T-cell (primary cell): ENCODE data around the gene LRRC36. TPM values are rescaled to one million over a fixed set of nuclear protein-coding genes. Genes with fewer than 3 reads are reported as not detected.
A peak's percentile ranks its signal among the peaks of the same experiment; 100 is the strongest.

Experiments
- ATAC-seq, 4 experiments: fragments of 200-7000 bp in 3 of 4; fragments of 150-1000 bp in 1 of 4; cut with Tn5 transposase; replicated peaks in 1 of 4; 1 replicate in 3 of 4; 2 replicates in 1 of 4; pipeline ENCODE4 v1.10.0; 2021; ENCODE audit warnings: moderate library complexity in 3 of 4, mild to moderate bottlenecking in 2 of 4, moderate number of reproducible peaks in 1 of 4
- CTCF ChIA-PET, 2 donors: fragments of 300-600 bp; sonication (Branson Sonifier 250); formaldehyde crosslinking; loops; one replicate each; lab custom pipeline; 2022; ENCODE audit warnings: antibody characterized with exemption in 2 of 2; lab: Charles Lee
- POLR2A ChIA-PET, 2 donors: fragments of 300-600 bp; sonication (Branson Sonifier 250); formaldehyde crosslinking; loops; one replicate each; lab custom pipeline; 2022; ENCODE audit warnings: antibody characterized with exemption in 2 of 2; lab: Charles Lee
- DNase-seq, 35 experiments: peaks; one replicate each; pipeline versions ENCODE4 v3.0.0 to v3.0.0-alpha.2; 2013 to 2023
- H3K27ac ChIP-seq: one replicate; pipeline ENCODE4 v1.5.1; 2013; ENCODE audit warnings: low read length
- H3K27me3 ChIP-seq, 2 experiments: replicated peaks in 1 of 2; 1 replicate in 1 of 2; 2 replicates in 1 of 2; pipeline versions ENCODE4 v1.6.1 to v1.7.0; 2013; ENCODE audit warnings: low read length in 1 of 2, mixed read lengths in 1 of 2; ENCODE audit not compliant: control insufficient read depth in 2 of 2, insufficient read depth in 2 of 2; ENCODE audit errors: extremely low read depth in 1 of 2
- H3K36me3 ChIP-seq, 2 donors: 1 replicate in 1 of 2; 2 replicates in 1 of 2; pipeline versions ENCODE4 v1.6.1 to v1.7.0; 2013; ENCODE audit warnings: low read length in 1 of 2; ENCODE audit not compliant: control insufficient read depth in 2 of 2, insufficient read depth in 1 of 2; ENCODE audit errors: extremely low read depth in 1 of 2
- H3K4me1 ChIP-seq, 2 experiments: 1 replicate in 1 of 2; 2 replicates in 1 of 2; pipeline versions ENCODE4 v1.6.1 to v1.7.0; 2013; ENCODE audit warnings: low read length in 2 of 2, mixed read lengths in 1 of 2; ENCODE audit not compliant: insufficient read depth in 2 of 2, control insufficient read depth in 1 of 2; ENCODE audit errors: extremely low read depth in 1 of 2
- H3K4me3 ChIP-seq, 2 donors: 1 replicate in 1 of 2; 2 replicates in 1 of 2; pipeline versions ENCODE4 v1.5.1 to v1.7.0; 2013; ENCODE audit warnings: mild to moderate bottlenecking in 2 of 2, low read length in 1 of 2, moderate library complexity in 1 of 2; ENCODE audit not compliant: control insufficient read depth in 1 of 2; ENCODE audit errors: extremely low read depth in 1 of 2
- H3K9me3 ChIP-seq: 2 replicates; pipeline ENCODE4 v1.7.0; 2013
- H3K27ac Mint-ChIP-seq, 2 donors: one replicate each; pipeline ENCODE4 v1.8.0; 2020 to 2021; ENCODE audit warnings: mild to moderate bottlenecking in 2 of 2, mixed read lengths in 2 of 2
- H3K27me3 Mint-ChIP-seq, 2 donors: one replicate each; pipeline ENCODE4 v1.8.0; 2021 to 2022; ENCODE audit warnings: mixed read lengths in 2 of 2
- H3K36me3 Mint-ChIP-seq: one replicate; pipeline ENCODE4 v1.8.0; 2021; ENCODE audit warnings: mixed read lengths
- H3K4me1 Mint-ChIP-seq, 3 donors: one replicate each; pipeline ENCODE4 v1.8.0; 2020 to 2022; ENCODE audit warnings: mixed read lengths in 3 of 3, mild to moderate bottlenecking in 1 of 3
- H3K4me3 Mint-ChIP-seq, 3 donors: one replicate each; pipeline ENCODE4 v1.8.0; 2020 to 2022; ENCODE audit warnings: mild to moderate bottlenecking in 3 of 3, mixed read lengths in 3 of 3, moderate library complexity in 3 of 3
- H3K9me3 Mint-ChIP-seq, 3 donors: one replicate each; pipeline ENCODE4 v1.8.0; 2020 to 2022; ENCODE audit warnings: mixed read lengths in 3 of 3
- WGBS: methylation state at CpG from one replicate; pipeline ENCODE4 v1.1.5; 2013; ENCODE audit warnings: missing lambda C conversion rate; ENCODE audit not compliant: insufficient coverage; 5-methylcytosine and 5-hydroxymethylcytosine counted together
- total RNA-seq, 35 experiments: library from RNA in 6 of 35; stranded (reverse) in 6 of 35; fragments of 120-200 nt in 1 of 35; gene quantifications; one replicate each; pipeline versions ENCODE4 v1.2.1 to v1.2.4 and lab custom pipeline; 2013 to 2026

The LRRC36 gene
- total RNA-seq, 5 donors from 2014 or later (not counting 1 experiment from before 2014, with no cell fraction given) = not detected

GRCh38 chr16:67415872-67416793 lies 89.5 kb downstream of the LRRC36 start, which contains the start of gene ZDHHC1:
Gene ZDHHC1 (minus strand): TSS chr16:67416477. CDS start chr16:67407775, 8,702 bp downstream.
- Histone ChIP-seq H3K36me3 (no peaks in the 10 kb centered on the region), H3K27ac (no peak within 1 kb of the TSS), H3K4me3 (peak within 1 kb of the TSS; percentile 34 to 64), H3K27me3 (peaks cover 0 to 43% of the 10 kb centered on the region in 2 experiments), H3K4me1 (peaks cover 3 to 11% of the 10 kb centered on the region in 2 experiments), H3K9me3 (no peaks in the 10 kb centered on the region)
- Mint-ChIP-seq H3K9me3 (no peaks in the 10 kb centered on the region), H3K4me1 (peaks cover 6 to 12% (median 11%) of the 10 kb centered on the region in 3 donors), H3K4me3 (peak within 1 kb of the TSS; percentile 58 to 83 (median 74)), H3K36me3 (no peaks in the 10 kb centered on the region), H3K27me3 (peaks cover 31 to 34% of the 10 kb centered on the region in 2 donors), H3K27ac (no peak within 1 kb of the TSS)
- CTCF ChIA-PET = no interaction called here
- DNase-seq = peak in 15 of 35 experiments; percentile 15 to 59 (median 38)
- peak; percentile 84 to 90 (median 86) for ATAC-seq
- POLR2A ChIA-PET = interaction anchor here in 1 of 2 donors (0.6 kb wide), 1 partner anchor 512 kb away, joined by 3 read pairs; no protein-coding TSS in a partner anchor
- WGBS = 5% methylated on average over 68 of the region's 73 CpGs

GRCh38 chr16:67417333-67418061 lies 90.9 kb downstream of the LRRC36 start:
- H3K36me3 ChIP-seq = no peaks in the 10 kb centered on the region
- Mint-ChIP-seq H3K4me3 (peak overlapping the region; percentile 36 to 83 (median 46)), H3K9me3 (no peaks in the 10 kb centered on the region), H3K27ac (no peak overlapping the region), H3K4me1 (peaks cover 6 to 12% (median 11%) of the 10 kb centered on the region in 3 donors), H3K36me3 (no peaks in the 10 kb centered on the region), H3K27me3 (peaks cover 34 to 35% of the 10 kb centered on the region in 2 donors)
- no peak for ATAC-seq
- ChIA-PET CTCF (no interaction called here), POLR2A (no interaction called here)
- H3K4me3 ChIP-seq = no peak overlapping the region
- no peaks in the 10 kb centered on the region for H3K9me3 ChIP-seq
- no peak overlapping the region for H3K27ac ChIP-seq
- peaks cover 3 to 11% of the 10 kb centered on the region in 2 experiments for H3K4me1 ChIP-seq
- H3K27me3 ChIP-seq = peaks cover 0 to 46% of the 10 kb centered on the region in 2 experiments
- DNase-seq = no peak
- WGBS = 100% methylated on average over 1 of the region's 2 CpGs

- H3K27ac Mint-ChIP-seq = no peak overlapping the region
- peaks cover 3 to 11% of the 10 kb centered on the region in 2 experiments for H3K4me1 ChIP-seq
- POLR2A ChIA-PET = no interaction called here
- ATAC-seq = no peak
- CTCF ChIA-PET = no interaction called here
- no peak overlapping the region for H3K27ac ChIP-seq
- no peaks in the 10 kb centered on the region for H3K36me3 ChIP-seq
- peaks cover 6 to 12% (median 11%) of the 10 kb centered on the region in 3 donors for H3K4me1 Mint-ChIP-seq
- no peak for DNase-seq
- 78% methylated on average over 2 of the region's 3 CpGs for WGBS
- H3K4me3 ChIP-seq = no peak overlapping the region
- H3K36me3 Mint-ChIP-seq = no peaks in the 10 kb centered on the region
- no peaks in the 10 kb centered on the region for H3K9me3 ChIP-seq
- H3K27me3 Mint-ChIP-seq = peaks cover 34 to 42% of the 10 kb centered on the region in 2 donors
- H3K4me3 Mint-ChIP-seq = no peak overlapping the region
- no peaks in the 10 kb centered on the region for H3K9me3 Mint-ChIP-seq
- H3K27me3 ChIP-seq = peaks cover 9 to 49% of the 10 kb centered on the region in 2 experiments
These were observed 92.9 kb downstream of the LRRC36 start for GRCh38 chr16:67419502-67419901.

DNA sequence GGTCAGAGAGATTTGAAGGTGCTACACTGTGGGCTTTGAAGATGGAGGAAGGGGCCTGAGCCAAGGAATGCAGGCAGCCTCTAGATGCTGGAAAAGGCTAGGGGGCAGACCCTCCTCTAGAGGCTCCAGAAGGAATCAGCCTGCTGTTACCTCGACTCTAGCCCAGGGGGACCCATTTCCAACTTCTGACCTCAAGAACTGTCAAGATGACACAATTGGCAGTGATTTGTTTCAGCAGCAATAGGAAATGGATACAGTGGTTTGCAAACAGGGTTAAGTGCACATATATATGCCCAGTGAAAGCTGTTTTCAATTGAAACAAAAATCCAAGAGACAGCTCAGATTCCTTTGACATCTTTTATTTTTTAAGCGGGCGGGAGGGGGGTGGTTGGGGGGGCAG lies 93.3 kb downstream of the LRRC36 start:
- H3K9me3 ChIP-seq = no peaks in the 10 kb centered on the region
- Mint-ChIP-seq H3K36me3 (no peaks in the 10 kb centered on the region), H3K9me3 (no peaks in the 10 kb centered on the region), H3K4me3 (no peak overlapping the region), H3K27me3 (peaks cover 34 to 39% of the 10 kb centered on the region in 2 donors), H3K27ac (no peak overlapping the region), H3K4me1 (peaks cover 6 to 12% (median 11%) of the 10 kb centered on the region in 3 donors)
- peaks cover 3 to 11% of the 10 kb centered on the region in 2 experiments for H3K4me1 ChIP-seq
- DNase-seq (no peak), ATAC-seq (no peak)
- no peaks in the 10 kb centered on the region for H3K36me3 ChIP-seq
- H3K27ac ChIP-seq = no peak overlapping the region
- ChIA-PET CTCF (no interaction called here), POLR2A (no interaction called here)
- H3K27me3 ChIP-seq = peaks cover 9 to 53% of the 10 kb centered on the region in 2 experiments
- H3K4me3 ChIP-seq = no peak overlapping the region
- WGBS = no CpG with 5 or more reads among the region's 3 CpGs

DNA sequence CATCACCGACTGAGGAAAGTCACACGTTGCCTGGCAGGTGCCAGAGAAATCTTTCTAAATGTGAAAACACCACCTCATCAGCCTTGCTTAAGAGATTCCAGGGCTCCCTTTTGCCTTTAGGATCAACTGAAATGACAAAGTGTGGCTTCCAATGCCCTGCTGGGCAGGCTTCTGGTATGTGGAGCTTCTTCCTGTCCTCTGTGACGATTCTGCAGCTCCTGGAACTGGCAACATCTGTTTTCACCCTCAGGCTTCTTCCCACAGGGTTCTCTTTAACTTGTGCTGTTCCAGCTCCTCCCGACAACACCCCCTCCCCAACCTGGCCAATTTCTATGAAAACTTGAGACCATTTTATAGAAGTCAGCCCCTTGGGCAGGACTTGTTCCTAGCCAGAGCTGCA lies 94.4 kb downstream of the LRRC36 start:
- Mint-ChIP-seq H3K4me3 (no peak overlapping the region), H3K27ac (no peak overlapping the region), H3K36me3 (no peaks in the 10 kb centered on the region), H3K4me1 (peaks cover 6 to 8% (median 7%) of the 10 kb centered on the region in 3 donors), H3K9me3 (no peaks in the 10 kb centered on the region), H3K27me3 (peaks cover 33 to 40% of the 10 kb centered on the region in 2 donors)
- DNase-seq (no peak), ATAC-seq (no peak)
- no peaks in the 10 kb centered on the region for H3K36me3 ChIP-seq
- no peak overlapping the region for H3K27ac ChIP-seq
- ChIA-PET CTCF (interaction anchor here in 1 of 2 donors (0.6 kb wide), 1 partner anchor 18 kb away, joined by 5 read pairs; no protein-coding TSS in a partner anchor), POLR2A (no interaction called here)
- no peak overlapping the region for H3K4me3 ChIP-seq
- peaks cover 13 to 50% of the 10 kb centered on the region in 2 experiments for H3K27me3 ChIP-seq
- H3K4me1 ChIP-seq = peaks cover under 1 to 6% of the 10 kb centered on the region in 2 experiments
- WGBS = 82% methylated on average over 3 of the region's 4 CpGs
- no peaks in the 10 kb centered on the region for H3K9me3 ChIP-seq

GRCh38 chr16:67423015-67423414 lies 96.4 kb downstream of the LRRC36 start:
- DNase-seq = no peak
- no peak overlapping the region for H3K4me3 Mint-ChIP-seq
- H3K27ac Mint-ChIP-seq = no peak overlapping the region
- peaks cover 3% of the 10 kb centered on the region for H3K36me3 Mint-ChIP-seq
- H3K4me1 Mint-ChIP-seq = no peaks in the 10 kb centered on the region
- Histone ChIP-seq H3K36me3 (no peaks in the 10 kb centered on the region), H3K4me3 (no peak overlapping the region), H3K27me3 (peaks cover 14 to 54% of the 10 kb centered on the region in 2 experiments), H3K4me1 (peaks cover 0 to 2% of the 10 kb centered on the region in 2 experiments), H3K9me3 (no peaks in the 10 kb centered on the region), H3K27ac (no peak overlapping the region)
- H3K9me3 Mint-ChIP-seq = no peaks in the 10 kb centered on the region
- peaks cover 33 to 37% of the 10 kb centered on the region in 2 donors for H3K27me3 Mint-ChIP-seq
- CTCF ChIA-PET = interaction anchor here (0.6 to 0.7 kb wide), 2 partner anchors 115 to 144 kb away, joined by 3 read pairs; no protein-coding TSS in a partner anchor
- POLR2A ChIA-PET = no interaction called here
- 100% methylated on average over 2 of the region's 5 CpGs for WGBS
- no peak for ATAC-seq
